ENCODE data around the gene C8B.

The C8B gene

GRCh38 chr1:56979986-56980755, 14.4 kb upstream of the C8B start:
- no peak for TF ChIP-seq GABPA (IDR thresholded peaks at IDR 0.05; ENCODE audit: low read depth)
- TF ChIP-seq, protein P1, sequence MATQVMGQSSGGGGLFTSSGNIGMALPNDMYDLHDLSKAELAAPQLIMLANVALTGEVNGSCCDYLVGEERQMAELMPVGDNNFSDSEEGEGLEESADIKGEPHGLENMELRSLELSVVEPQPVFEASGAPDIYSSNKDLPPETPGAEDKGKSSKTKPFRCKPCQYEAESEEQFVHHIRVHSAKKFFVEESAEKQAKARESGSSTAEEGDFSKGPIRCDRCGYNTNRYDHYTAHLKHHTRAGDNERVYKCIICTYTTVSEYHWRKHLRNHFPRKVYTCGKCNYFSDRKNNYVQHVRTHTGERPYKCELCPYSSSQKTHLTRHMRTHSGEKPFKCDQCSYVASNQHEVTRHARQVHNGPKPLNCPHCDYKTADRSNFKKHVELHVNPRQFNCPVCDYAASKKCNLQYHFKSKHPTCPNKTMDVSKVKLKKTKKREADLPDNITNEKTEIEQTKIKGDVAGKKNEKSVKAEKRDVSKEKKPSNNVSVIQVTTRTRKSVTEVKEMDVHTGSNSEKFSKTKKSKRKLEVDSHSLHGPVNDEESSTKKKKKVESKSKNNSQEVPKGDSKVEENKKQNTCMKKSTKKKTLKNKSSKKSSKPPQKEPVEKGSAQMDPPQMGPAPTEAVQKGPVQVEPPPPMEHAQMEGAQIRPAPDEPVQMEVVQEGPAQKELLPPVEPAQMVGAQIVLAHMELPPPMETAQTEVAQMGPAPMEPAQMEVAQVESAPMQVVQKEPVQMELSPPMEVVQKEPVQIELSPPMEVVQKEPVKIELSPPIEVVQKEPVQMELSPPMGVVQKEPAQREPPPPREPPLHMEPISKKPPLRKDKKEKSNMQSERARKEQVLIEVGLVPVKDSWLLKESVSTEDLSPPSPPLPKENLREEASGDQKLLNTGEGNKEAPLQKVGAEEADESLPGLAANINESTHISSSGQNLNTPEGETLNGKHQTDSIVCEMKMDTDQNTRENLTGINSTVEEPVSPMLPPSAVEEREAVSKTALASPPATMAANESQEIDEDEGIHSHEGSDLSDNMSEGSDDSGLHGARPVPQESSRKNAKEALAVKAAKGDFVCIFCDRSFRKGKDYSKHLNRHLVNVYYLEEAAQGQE (IDR thresholded peaks at IDR 0.05; ENCODE audit: insufficient replicate concordance, low read depth) = no peak
- TF ChIP-seq POLR2AphosphoS5 (IDR thresholded peaks at IDR 0.05; ENCODE audit: low read depth) = no peak
- TF ChIP-seq, protein P2, sequence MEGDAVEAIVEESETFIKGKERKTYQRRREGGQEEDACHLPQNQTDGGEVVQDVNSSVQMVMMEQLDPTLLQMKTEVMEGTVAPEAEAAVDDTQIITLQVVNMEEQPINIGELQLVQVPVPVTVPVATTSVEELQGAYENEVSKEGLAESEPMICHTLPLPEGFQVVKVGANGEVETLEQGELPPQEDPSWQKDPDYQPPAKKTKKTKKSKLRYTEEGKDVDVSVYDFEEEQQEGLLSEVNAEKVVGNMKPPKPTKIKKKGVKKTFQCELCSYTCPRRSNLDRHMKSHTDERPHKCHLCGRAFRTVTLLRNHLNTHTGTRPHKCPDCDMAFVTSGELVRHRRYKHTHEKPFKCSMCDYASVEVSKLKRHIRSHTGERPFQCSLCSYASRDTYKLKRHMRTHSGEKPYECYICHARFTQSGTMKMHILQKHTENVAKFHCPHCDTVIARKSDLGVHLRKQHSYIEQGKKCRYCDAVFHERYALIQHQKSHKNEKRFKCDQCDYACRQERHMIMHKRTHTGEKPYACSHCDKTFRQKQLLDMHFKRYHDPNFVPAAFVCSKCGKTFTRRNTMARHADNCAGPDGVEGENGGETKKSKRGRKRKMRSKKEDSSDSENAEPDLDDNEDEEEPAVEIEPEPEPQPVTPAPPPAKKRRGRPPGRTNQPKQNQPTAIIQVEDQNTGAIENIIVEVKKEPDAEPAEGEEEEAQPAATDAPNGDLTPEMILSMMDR (IDR thresholded peaks at IDR 0.05; ENCODE audit: insufficient read depth, low read length) = no peak
- no peak for TF ChIP-seq SPI1 (IDR thresholded peaks at IDR 0.05; ENCODE audit: borderline replicate concordance, low read depth)
- no peak overlapping the region for H3K4me3 ChIP-seq (replicated peaks; ENCODE audit: insufficient read depth, low read length)
- DNase-seq (ENCODE audit: low read depth in 1 of 2, low spot score in 1 of 2) = no peak
- H3K27me3 ChIP-seq (ENCODE audit: insufficient read depth, poor library complexity, severe bottlenecking) = peaks cover 3% of the 10 kb centered on the region
- no peak overlapping the region for H3K27ac ChIP-seq (replicated peaks)

DNA sequence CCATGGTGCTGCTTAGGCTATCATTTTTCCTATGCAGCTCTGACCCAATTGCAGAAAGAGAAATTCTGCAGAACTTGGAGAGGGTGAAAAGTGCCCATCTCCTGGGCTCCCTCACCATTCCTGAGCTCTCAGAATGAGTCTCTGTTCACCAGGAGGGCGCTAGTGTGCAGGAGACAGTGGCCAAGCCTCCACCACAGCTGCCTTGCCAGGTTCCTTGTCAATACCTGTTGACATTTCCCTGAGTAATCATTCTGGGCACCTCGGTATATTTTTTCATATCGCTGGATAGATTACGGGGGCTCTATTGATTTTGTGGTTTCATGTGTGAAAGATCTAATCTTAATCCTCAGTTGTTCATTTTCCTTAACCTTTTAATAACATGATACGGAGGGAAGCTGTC, 13.0 kb upstream of the C8B start:
- TF ChIP-seq GABPA (IDR thresholded peaks at IDR 0.05; ENCODE audit: low read depth) = no peak
- TF ChIP-seq, protein P1 (IDR thresholded peaks at IDR 0.05; ENCODE audit: insufficient replicate concordance, low read depth) = no peak
- no peak overlapping the region for H3K27ac ChIP-seq (replicated peaks)
- H3K27me3 ChIP-seq (ENCODE audit: insufficient read depth, poor library complexity, severe bottlenecking) = peaks cover 3% of the 10 kb centered on the region

DNA sequence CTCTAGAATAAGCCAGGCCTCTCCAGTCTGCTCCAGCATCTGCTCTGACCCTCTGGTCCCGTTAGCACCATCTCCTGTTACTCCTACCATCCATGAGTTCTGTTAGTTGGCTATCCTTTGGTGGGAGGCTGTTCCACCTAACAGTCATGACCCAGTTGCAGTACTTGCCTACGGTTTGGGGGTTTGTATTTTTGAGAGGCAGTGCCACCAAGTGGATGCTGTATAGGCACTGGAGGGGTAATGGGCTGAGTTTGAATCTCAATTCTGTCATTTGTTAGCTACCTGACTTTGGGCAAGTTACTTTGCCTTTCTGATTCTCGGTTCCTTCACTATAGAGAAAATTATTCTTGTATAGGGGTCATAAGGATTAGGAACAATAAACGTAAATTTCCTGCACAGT, 12.1 kb upstream of the C8B start:
- DNase-seq (ENCODE audit: low read depth in 1 of 2, low spot score in 1 of 2) = no peak
- Histone ChIP-seq H3K4me3 (replicated peaks; ENCODE audit: insufficient read depth, low read length) (no peak overlapping the region), H3K27me3 (ENCODE audit: insufficient read depth, poor library complexity, severe bottlenecking) (peaks cover 3% of the 10 kb centered on the region), H3K27ac (replicated peaks) (no peak overlapping the region)
- TF ChIP-seq, protein P2 (IDR thresholded peaks at IDR 0.05; ENCODE audit: insufficient read depth, low read length) = no peak
- no peak for TF ChIP-seq SPI1 (IDR thresholded peaks at IDR 0.05; ENCODE audit: borderline replicate concordance, low read depth)

More for the DNA sequence above, 13.0 kb upstream of the C8B start:
- no peak for DNase-seq (ENCODE audit: low read depth in 1 of 2, low spot score in 1 of 2)
- no peak overlapping the region for H3K4me3 ChIP-seq (replicated peaks; ENCODE audit: insufficient read depth, low read length)

DNA sequence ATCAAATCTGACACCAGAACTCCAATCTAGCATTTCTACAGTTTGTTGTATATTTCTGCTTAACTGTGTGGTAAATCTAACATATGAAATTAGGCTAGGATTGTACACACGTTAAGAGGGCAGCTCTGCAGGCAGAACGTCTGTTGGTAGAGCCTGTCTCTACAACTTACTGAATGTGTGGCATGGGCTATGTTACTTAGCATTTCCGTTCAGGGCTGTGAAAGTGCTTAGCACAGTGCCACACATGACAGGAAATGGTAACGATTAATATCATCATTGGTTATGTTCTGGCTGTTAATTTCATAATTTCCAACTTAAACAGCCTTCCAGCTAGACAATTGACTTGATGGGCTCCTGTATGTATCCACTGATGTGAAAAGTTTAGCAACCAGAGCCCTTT, 9.6 kb upstream of the C8B start:
- no peaks in the 10 kb centered on the region for H3K27me3 ChIP-seq (ENCODE audit: insufficient read depth, poor library complexity, severe bottlenecking)
- no peak overlapping the region for H3K4me3 ChIP-seq (replicated peaks; ENCODE audit: insufficient read depth, low read length)
- TF ChIP-seq POLR2AphosphoS5 (IDR thresholded peaks at IDR 0.05; ENCODE audit: low read depth) (no peak), GABPA (IDR thresholded peaks at IDR 0.05; ENCODE audit: low read depth) (no peak), SPI1 (IDR thresholded peaks at IDR 0.05; ENCODE audit: borderline replicate concordance, low read depth) (no peak)
- TF ChIP-seq, protein P1 (IDR thresholded peaks at IDR 0.05; ENCODE audit: insufficient replicate concordance, low read depth) = no peak
- TF ChIP-seq, protein P2 (IDR thresholded peaks at IDR 0.05; ENCODE audit: insufficient read depth, low read length) = no peak
- H3K27ac ChIP-seq (replicated peaks) = no peak overlapping the region
- no peak for DNase-seq (ENCODE audit: low read depth in 1 of 2, low spot score in 1 of 2)
